Caco-2 (cell line): ENCODE measurements around the gene SCAPER. TPM values are rescaled to one million over a fixed set of nuclear protein-coding genes. Genes with fewer than 3 reads are reported as not detected.
"Not testable (repeated sequence)": the region's sequence is repeated elsewhere in the genome, so short reads cannot be mapped to it uniquely, and the experiment has no call there.

Experiments used
- BruUV-seq: library from RNA; stranded (reverse); fragments of 400-500 nt; replicated peaks from 2 replicates; lab custom pipeline; 2021; lab: Mats Ljungman, UMichigan
- CTCF ChIA-PET: fragments of 300-600 bp; sonication (Branson Sonifier 250); formaldehyde crosslinking; loops from one replicate; lab custom pipeline; 2022; ENCODE audit warnings: antibody characterized with exemption; lab: Charles Lee
- POLR2A ChIA-PET: fragments of 300-600 bp; sonication (Branson Sonifier 250); formaldehyde crosslinking; loops from one replicate; lab custom pipeline; 2022; ENCODE audit warnings: antibody characterized with exemption; lab: Charles Lee
- DNase-seq, 2 experiments: peaks; one replicate each; pipeline versions ENCODE4 v3.0.0 to v3.0.0-alpha.2; 2020 to 2022
- H3K27me3 ChIP-seq: replicated peaks from 2 replicates; pipeline ENCODE4 v1.6.0; 2011; ENCODE audit warnings: low read length; ENCODE audit not compliant: control insufficient read depth, insufficient read depth
- H3K36me3 ChIP-seq: 2 replicates; pipeline ENCODE4 v1.5.1; 2011; ENCODE audit warnings: low read length; ENCODE audit not compliant: control insufficient read depth, insufficient read depth
- H3K4me1 ChIP-seq: fragments of 250-450 bp; sonication (Bioruptor Pico); 2 replicates; pipeline ENCODE4 v1.5.1; 2020; ENCODE audit warnings: mild to moderate bottlenecking
- H3K4me3 ChIP-seq: 2 replicates; pipeline ENCODE4 v1.5.1; 2011; ENCODE audit warnings: low read depth, mild to moderate bottlenecking, control low read depth, low read length
- H3K9me3 ChIP-seq: fragments of 250-450 bp; sonication (Bioruptor Pico); 2 replicates; pipeline ENCODE4 v1.5.1; 2020; ENCODE audit warnings: mild to moderate bottlenecking, moderate library complexity
- H3K27ac Mint-ChIP-seq: one replicate; pipeline ENCODE4 v1.8.0; 2022; ENCODE audit warnings: mixed read lengths; ENCODE audit not compliant: unreplicated experiment
- H3K27me3 Mint-ChIP-seq: one replicate; pipeline ENCODE4 v1.8.0; 2022; ENCODE audit warnings: mixed read lengths; ENCODE audit not compliant: insufficient read depth, unreplicated experiment
- H3K36me3 Mint-ChIP-seq: one replicate; pipeline ENCODE4 v1.8.0; 2022; ENCODE audit warnings: mild to moderate bottlenecking, mixed read lengths; ENCODE audit not compliant: insufficient read depth, unreplicated experiment
- H3K4me1 Mint-ChIP-seq: one replicate; pipeline ENCODE4 v1.8.0; 2022; ENCODE audit warnings: low read depth, mixed read lengths; ENCODE audit not compliant: unreplicated experiment
- H3K4me3 Mint-ChIP-seq: one replicate; pipeline ENCODE4 v1.8.0; 2022; ENCODE audit warnings: mild to moderate bottlenecking, moderate library complexity, mixed read lengths; ENCODE audit not compliant: unreplicated experiment
- H3K9me3 Mint-ChIP-seq: one replicate; pipeline ENCODE4 v1.8.0; 2022; ENCODE audit warnings: mixed read lengths; ENCODE audit not compliant: unreplicated experiment
- CTCF ChIP-seq, 2 experiments: fragments of 200-600 bp in 1 of 2; IDR thresholded peaks; 1 replicate in 1 of 2; 2 replicates in 1 of 2; pipeline versions ENCODE4 v1.5.1 to v1.8.0; 2011 to 2022; ENCODE audit warnings: antibody characterized with exemption in 1 of 2, control low read depth in 1 of 2, inconsistent platforms in 1 of 2, low read depth in 1 of 2, low read length in 1 of 2, mild to moderate bottlenecking in 1 of 2, moderate library complexity in 1 of 2; ENCODE audit not compliant: insufficient read depth in 1 of 2, severe bottlenecking in 1 of 2, unreplicated experiment in 1 of 2
- intact Hi-C: fragments of 100-400 bp; cut with micrococcal nuclease; formaldehyde crosslinking; loops from one replicate; pipeline ENCODE4 v1.10.0; 2022; ENCODE audit not compliant: unreplicated experiment
- total RNA-seq: library from RNA; stranded (reverse); gene quantifications from 2 replicates; pipeline ENCODE4 v1.2.3, GENCODE V29; 2022

SCAPER gene
- total RNA-seq, 1 experiment from 2014 or later = 24.6 TPM

GRCh38 chr15:76503804-76504203 is 401.3 kb downstream of the SCAPER start:
- DNase-seq = no peak
- Mint-ChIP-seq H3K9me3 (no peaks in the 10 kb centered on the region), H3K4me1 (no peaks in the 10 kb centered on the region), H3K4me3 (no peak overlapping the region), H3K36me3 (no peaks in the 10 kb centered on the region), H3K27ac (no peak overlapping the region), H3K27me3 (no peaks in the 10 kb centered on the region)
- Histone ChIP-seq H3K36me3 (no peaks in the 10 kb centered on the region), H3K9me3 (no peaks in the 10 kb centered on the region), H3K4me1 (no peaks in the 10 kb centered on the region), H3K4me3 (no peak overlapping the region), H3K27me3 (no peaks in the 10 kb centered on the region)
- intact Hi-C loops = no loop called here
- TF ChIP-seq CTCF (IDR thresholded peaks at IDR 0.05; ENCODE audit: insufficient read depth in 1 of 2, low read depth in 1 of 2, low read length in 1 of 2, severe bottlenecking in 1 of 2, unreplicated experiment in 1 of 2) = no peak
- ChIA-PET CTCF (no interaction called here), POLR2A (no interaction called here)
- no TSS peak for BruUV-seq

DNA sequence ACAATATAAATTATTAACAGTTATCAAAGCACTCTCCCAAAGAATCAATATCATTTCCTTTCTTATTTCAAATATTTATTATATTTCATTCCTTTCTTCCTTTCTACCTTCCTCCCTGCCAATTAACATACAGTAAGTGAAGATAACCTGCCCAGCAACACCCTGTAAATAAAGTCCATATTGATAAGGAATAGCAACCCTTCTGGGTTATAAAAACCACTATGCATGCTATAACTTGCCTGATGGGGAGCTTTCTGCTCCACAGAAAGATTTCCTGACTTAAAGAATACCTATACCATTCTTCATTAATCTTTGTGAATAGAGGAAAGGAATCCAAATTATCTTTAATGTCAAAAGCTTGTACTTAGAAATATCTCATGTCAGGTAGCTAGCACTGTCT is 402.0 kb downstream of the SCAPER start:
- Mint-ChIP-seq H3K9me3 (no peaks in the 10 kb centered on the region), H3K4me3 (no peak overlapping the region), H3K36me3 (no peaks in the 10 kb centered on the region), H3K27ac (no peak overlapping the region), H3K4me1 (no peaks in the 10 kb centered on the region), H3K27me3 (no peaks in the 10 kb centered on the region)
- Histone ChIP-seq H3K36me3 (no peaks in the 10 kb centered on the region), H3K27me3 (no peaks in the 10 kb centered on the region), H3K4me1 (no peaks in the 10 kb centered on the region), H3K9me3 (no peaks in the 10 kb centered on the region), H3K4me3 (no peak overlapping the region)
- TF ChIP-seq CTCF (IDR thresholded peaks at IDR 0.05; ENCODE audit: insufficient read depth in 1 of 2, low read depth in 1 of 2, low read length in 1 of 2, severe bottlenecking in 1 of 2, unreplicated experiment in 1 of 2) = no peak
- ChIA-PET POLR2A (no interaction called here), CTCF (no interaction called here)
- intact Hi-C loops = no loop called here
- DNase-seq = no peak
- no TSS peak for BruUV-seq

DNA sequence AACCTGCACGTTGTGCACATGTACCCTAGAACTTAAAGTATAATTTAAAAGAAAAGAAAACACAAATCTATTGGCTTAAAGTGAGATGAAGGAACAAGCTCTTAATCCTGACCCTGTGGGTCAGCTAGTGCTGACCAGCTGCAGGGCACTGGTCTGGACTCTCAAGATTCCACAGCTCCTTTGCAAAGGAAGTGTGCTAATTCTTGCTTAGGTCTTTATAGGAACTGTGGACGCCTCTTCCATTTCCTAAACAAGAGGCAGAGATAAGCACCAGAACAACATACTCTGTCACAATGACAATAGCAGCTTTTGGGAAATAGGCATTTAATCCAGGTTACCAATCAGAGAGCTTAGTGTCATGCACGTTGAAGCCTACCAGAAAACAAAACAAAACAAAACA is 402.5 kb downstream of the SCAPER start:
- BruUV-seq = no TSS peak
- ChIA-PET CTCF (no interaction called here), POLR2A (no interaction called here)
- Histone ChIP-seq H3K4me1 (no peaks in the 10 kb centered on the region), H3K9me3 (no peaks in the 10 kb centered on the region), H3K36me3 (no peaks in the 10 kb centered on the region), H3K27me3 (no peaks in the 10 kb centered on the region), H3K4me3 (no peak overlapping the region)
- no peaks in the 10 kb centered on the region for H3K9me3 Mint-ChIP-seq
- no peak overlapping the region for H3K4me3 Mint-ChIP-seq
- no peaks in the 10 kb centered on the region for H3K4me1 Mint-ChIP-seq
- intact Hi-C loops = no loop called here
- DNase-seq = no peak
- TF ChIP-seq CTCF (IDR thresholded peaks at IDR 0.05; ENCODE audit: insufficient read depth in 1 of 2, low read depth in 1 of 2, low read length in 1 of 2, severe bottlenecking in 1 of 2, unreplicated experiment in 1 of 2) = no peak
- no peaks in the 10 kb centered on the region for H3K27me3 Mint-ChIP-seq
- no peak overlapping the region for H3K27ac Mint-ChIP-seq
- no peaks in the 10 kb centered on the region for H3K36me3 Mint-ChIP-seq

GRCh38 chr15:76502185-76502584 is 403.0 kb downstream of the SCAPER start:
- POLR2A ChIA-PET, H3K4me3 ChIP-seq, H3K27me3 Mint-ChIP-seq, H3K27ac Mint-ChIP-seq, H3K4me1 Mint-ChIP-seq, BruUV-seq, H3K36me3 Mint-ChIP-seq, H3K36me3 ChIP-seq, H3K4me3 Mint-ChIP-seq, intact Hi-C loops, H3K9me3 Mint-ChIP-seq, H3K9me3 ChIP-seq, DNase-seq, CTCF ChIA-PET, H3K27me3 ChIP-seq, H3K4me1 ChIP-seq: not testable (repeated sequence)
